Uterus (tissue), 2 donors: ENCODE data around the gene CDH4.

Experiments
- POLR2A ChIP-seq, 2 donors: fragments of 450-650 bp; IDR thresholded peaks; one replicate each; pipeline ENCODE4 v1.6.1; 2016; ENCODE audit warnings: antibody characterized with exemption in 2 of 2, mild to moderate bottlenecking in 1 of 2, moderate library complexity in 1 of 2
- TF ChIP-seq, protein P1 (sequence below), 4 experiments: fragments of 200-600 bp in 2 of 4; fragments of 450-650 bp in 2 of 4; sonication (generic) in 2 of 4; IDR thresholded peaks; one replicate each; pipeline ENCODE4 v1.5.1; 2016 to 2019; ENCODE audit warnings: antibody characterized with exemption in 4 of 4, mild to moderate bottlenecking in 2 of 4, moderate library complexity in 1 of 4

DNA sequence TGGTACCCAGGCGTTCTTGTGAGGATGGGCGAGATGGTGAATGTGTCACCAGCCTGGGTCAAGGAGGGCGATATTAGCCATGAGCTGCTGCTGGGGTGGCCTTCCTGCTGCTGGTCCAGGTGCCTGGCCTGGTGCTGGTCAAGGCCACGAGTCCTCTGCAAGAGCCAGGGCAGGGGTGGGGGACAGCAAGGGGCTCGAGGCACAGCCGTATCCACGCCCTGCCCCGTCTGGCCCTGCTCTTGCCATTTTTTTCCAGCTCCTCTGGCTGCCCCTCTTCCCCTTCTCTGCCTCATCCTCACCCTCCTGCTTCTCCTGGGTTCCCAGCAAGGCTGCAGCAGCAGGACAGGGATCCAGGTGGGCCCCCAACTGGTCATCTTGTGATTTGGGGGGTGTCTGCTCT, 51.2 kb downstream of the CDH4 start:
- TF ChIP-seq, protein P1, sequence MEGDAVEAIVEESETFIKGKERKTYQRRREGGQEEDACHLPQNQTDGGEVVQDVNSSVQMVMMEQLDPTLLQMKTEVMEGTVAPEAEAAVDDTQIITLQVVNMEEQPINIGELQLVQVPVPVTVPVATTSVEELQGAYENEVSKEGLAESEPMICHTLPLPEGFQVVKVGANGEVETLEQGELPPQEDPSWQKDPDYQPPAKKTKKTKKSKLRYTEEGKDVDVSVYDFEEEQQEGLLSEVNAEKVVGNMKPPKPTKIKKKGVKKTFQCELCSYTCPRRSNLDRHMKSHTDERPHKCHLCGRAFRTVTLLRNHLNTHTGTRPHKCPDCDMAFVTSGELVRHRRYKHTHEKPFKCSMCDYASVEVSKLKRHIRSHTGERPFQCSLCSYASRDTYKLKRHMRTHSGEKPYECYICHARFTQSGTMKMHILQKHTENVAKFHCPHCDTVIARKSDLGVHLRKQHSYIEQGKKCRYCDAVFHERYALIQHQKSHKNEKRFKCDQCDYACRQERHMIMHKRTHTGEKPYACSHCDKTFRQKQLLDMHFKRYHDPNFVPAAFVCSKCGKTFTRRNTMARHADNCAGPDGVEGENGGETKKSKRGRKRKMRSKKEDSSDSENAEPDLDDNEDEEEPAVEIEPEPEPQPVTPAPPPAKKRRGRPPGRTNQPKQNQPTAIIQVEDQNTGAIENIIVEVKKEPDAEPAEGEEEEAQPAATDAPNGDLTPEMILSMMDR (IDR thresholded peaks at IDR 0.05) = no peak
- TF ChIP-seq POLR2A (IDR thresholded peaks at IDR 0.05) = no peak
